PFSK-1 (cell line): ENCODE data around the gene F12.

Experiments
- POLR2AphosphoS5 ChIP-seq: IDR thresholded peaks from 2 replicates; pipeline ENCODE4 v1.6.1; 2012; ENCODE audit warnings: low read depth, mild to moderate bottlenecking, control low read depth, low read length, moderate library complexity
- REST ChIP-seq, 2 experiments: IDR thresholded peaks; 2 replicates each; pipeline versions ENCODE4 v1.6.1 to v1.8.0; 2011 to 2012; ENCODE audit warnings: low read depth in 2 of 2, low read length in 2 of 2, control low read depth in 1 of 2, inconsistent platforms in 1 of 2, mild to moderate bottlenecking in 1 of 2, moderate library complexity in 1 of 2; ENCODE audit not compliant: insufficient read depth in 1 of 2
- SIN3A ChIP-seq: IDR thresholded peaks from 2 replicates; pipeline ENCODE4 v1.6.1; 2012; ENCODE audit warnings: mild to moderate bottlenecking, low read length, moderate library complexity, borderline replicate concordance; ENCODE audit not compliant: insufficient read depth
- TAF1 ChIP-seq: IDR thresholded peaks from 2 replicates; pipeline ENCODE4 v1.6.1; 2012; ENCODE audit warnings: low read length, control low read depth, borderline replicate concordance; ENCODE audit not compliant: insufficient read depth

DNA sequence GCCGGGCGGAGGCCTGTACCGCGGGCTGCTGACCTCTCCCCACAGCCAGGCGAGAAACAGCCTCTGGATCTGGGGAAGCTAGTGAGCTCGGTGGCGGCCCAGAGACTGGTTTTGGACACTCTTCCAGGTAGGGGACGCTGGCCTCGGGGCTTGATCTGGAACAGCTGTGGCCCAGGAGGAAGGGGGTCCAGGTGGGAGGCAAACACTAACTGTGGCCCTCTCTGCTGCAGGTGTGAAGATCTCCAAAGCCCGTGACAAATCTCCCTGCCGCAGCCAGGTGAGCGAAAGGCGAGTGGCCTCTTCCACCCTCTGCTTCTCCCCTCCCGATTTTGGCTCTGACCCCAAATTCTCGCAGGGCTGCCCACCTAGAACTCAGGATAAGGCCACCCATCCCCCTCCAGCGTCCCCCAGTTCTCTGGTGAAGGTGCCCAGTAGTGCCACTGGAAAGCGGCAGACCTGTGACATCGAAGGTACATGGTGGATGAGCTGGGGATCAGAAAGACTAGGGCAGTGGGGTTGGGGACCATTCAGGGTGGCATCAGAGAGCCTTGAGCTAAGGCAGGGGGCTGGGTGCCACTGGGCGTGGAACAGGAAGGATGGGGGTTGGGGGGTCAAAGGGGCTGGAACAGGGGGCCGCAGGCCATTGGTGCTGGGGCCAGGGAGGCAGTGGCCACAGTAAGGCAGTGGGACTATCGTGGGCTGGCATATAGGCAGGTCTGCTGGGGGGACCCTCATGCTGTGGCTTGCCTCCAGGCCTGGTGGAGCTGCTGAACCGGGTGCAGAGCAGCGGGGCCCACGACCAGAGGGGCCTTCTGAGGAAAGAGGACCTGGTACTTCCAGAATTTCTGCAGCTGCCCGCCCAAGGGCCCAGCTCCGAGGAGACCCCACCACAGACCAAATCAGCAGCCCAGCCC is 38.0 kb downstream of the F12 start:
- TF ChIP-seq POLR2AphosphoS5 = no peak
- no peak for TF ChIP-seq SIN3A
- no peak for TF ChIP-seq REST (IDR thresholded peaks at IDR 0.05; ENCODE audit: insufficient read depth in 1 of 2, low read depth in 2 of 2, low read length in 2 of 2)
- no peak for TF ChIP-seq TAF1
